Inflammatory macrophage treated with lipopolysaccharide for 1 hour (primary cell): ENCODE data around the gene ERCC1.

ENCODE experiments used
- DNase-seq, 2 donors: peaks; one replicate each; pipeline ENCODE4 v3.0.0-alpha.2; 2020 to 2022

Gene ERCC1

DNA sequence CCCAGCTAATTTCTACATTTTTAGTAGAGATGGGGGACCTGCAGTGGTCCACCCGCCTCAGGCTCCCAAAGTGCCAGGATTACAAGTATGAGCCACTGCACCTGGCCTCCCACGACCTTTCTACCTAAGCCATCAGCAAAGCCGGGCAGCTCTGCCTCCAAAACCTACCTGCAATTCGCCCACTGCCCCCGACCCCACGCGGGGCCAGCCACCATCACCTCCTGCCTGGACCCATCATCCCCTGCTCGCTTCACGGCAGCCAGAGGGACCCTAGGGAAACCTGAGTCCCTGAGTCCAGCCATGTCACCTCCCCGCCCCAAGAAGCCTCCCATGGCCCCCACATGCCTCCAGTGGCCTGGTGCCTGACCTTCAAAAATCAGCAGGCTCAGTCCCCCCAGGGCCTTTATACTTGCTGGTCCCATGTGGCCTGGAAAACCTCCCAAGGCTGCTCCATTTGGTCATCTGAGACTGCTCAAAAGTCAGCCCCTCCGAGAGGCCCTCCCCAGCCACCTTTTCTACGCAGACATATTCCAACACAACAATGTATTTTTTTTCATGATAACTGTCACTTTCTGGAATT is 65.4 kb downstream of the ERCC1 start:
- no peak for DNase-seq

DNA sequence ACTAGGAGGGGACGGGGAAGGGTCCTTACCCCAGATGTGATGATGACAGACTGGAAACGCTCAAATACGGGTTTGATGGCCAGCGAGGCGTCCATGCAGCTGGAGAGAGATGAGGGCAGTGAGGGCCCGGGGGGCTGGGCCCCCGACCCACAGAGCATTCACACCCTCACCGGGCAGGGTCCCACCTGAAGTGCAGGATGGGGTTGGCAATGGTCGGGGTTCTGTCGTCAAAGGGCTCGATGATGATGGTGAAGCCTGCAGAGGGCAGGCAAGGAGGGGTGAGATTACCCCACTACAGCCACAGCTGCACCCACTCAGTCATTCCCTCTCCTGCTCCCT is 66.3 kb downstream of the ERCC1 start:
- DNase-seq: no peak
